GM21576 (cell line): ENCODE measurements around the gene AAR2.
A peak's percentile ranks its signal among the peaks of the same experiment; 100 is the strongest.

Experiments
- ATAC-seq: cut with Tn5 transposase; IDR thresholded peaks from one replicate; pipeline ENCODE4 v1.9.1; 2021; ENCODE audit warnings: mild to moderate bottlenecking, moderate library complexity; ENCODE audit not compliant: unreplicated experiment

AAR2 gene

DNA sequence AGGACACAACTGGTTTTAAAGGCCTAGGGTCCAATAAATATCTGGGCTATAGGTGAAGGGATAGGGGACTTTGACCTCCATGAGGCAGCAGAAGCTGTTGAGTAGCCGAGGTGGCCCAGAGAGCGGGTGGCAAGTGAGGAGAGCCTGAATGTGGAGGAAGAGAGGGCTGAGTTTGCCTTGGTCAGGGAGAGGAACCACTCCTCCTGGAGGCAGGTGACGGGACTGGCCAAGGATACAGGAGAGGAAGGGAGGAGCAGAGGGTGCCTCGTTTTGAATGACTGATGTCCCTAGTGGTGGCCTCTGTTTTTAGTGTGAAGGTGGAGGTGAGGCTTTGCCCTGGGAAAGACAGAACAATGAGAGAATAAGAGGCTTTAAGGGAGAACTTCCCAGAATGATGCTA lies 19.1 kb upstream of the AAR2 start:
- ATAC-seq, result no peak

DNA sequence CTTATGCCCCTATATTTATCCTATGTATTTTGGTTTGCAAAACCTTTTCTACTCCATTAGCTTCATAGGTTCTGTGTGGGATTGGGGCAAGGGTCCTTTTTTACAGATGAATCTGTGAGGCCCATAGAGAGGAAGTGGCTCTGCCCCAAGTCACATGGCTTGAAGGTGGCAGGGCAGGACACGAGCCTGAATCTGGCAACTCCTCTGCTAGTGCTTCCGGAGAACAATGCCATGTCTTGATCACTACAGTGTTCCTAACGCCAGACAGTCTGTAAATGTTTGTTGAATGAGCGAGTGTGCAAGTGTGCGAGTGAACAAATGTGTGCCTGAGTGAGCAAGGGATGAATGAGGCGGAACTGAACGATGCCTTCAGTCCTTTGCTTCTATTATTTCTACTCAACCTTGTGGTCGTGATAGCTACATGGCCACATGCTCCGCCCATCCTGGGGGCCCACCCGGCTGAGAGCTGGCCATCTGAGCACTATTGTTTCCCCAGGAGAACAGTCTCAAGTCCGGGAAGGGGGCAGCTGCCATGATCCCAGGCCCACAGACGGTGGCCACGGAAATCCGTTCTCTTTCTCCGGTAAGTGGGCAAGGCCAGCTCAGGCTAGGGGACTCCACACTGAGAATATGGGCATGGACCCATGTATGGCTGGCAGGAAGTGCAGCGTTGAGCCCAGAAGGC lies 17.8 kb upstream of the AAR2 start:
- no peak for ATAC-seq

DNA sequence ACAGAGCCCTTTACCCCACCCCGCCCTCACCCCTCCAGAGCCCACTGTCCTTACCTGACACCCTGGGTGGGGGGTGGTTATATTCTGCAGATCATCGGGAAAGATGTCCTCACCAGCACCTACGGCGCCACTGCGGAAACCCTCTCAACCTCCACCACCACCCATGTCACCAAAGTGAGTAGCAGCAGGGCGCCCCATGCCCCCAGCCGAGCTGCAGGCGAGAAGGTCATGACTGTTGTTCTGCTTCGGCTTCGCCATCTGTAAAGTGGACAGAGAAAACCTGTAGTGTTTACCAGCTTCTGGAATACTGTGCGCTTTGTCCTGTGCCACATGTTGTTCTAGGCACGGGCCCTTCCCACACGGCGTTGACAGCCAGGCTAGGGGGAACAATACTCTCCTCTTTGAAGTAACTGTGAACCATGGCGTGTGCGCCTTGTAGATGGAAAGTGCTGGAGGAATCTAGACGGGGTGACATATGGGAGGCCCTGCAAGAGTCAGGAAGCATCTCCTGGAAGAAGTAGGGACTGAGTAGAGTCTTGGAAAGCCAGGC lies 16.5 kb upstream of the AAR2 start:
- no peak for ATAC-seq

GRCh38 chr20:36225666-36226065 lies 10.6 kb upstream of the AAR2 start:
- no peak for ATAC-seq

- ATAC-seq, result no peak
Observed at GRCh38 chr20:36228770-36229169, 7.5 kb upstream of the AAR2 start.

DNA sequence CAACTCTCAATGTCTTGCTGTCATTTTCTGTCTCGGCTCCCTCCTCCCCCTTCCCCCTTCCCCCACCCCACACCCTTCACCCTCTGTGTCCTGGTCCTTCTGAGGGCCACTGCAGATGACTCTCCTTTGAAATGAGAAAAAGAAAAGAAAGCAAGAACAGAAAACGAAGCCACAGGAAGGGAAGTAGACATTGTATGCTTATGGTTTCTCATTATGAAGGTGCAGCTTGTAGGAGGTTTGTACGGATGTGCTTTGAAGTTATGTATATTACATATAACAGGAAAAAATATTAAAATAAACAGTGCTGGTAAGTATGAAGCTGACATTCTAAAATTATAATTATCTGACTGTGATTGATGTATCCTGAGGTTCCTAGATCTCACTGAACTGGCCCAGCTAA lies 6.3 kb upstream of the AAR2 start:
- ATAC-seq, result no peak

- ATAC-seq, result no peak
Observed at GRCh38 chr20:36231331-36231730, 4.9 kb upstream of the AAR2 start.

GRCh38 chr20:36234771-36235320 lies 1.4 kb upstream of the AAR2 start:
- ATAC-seq, result no peak

DNA sequence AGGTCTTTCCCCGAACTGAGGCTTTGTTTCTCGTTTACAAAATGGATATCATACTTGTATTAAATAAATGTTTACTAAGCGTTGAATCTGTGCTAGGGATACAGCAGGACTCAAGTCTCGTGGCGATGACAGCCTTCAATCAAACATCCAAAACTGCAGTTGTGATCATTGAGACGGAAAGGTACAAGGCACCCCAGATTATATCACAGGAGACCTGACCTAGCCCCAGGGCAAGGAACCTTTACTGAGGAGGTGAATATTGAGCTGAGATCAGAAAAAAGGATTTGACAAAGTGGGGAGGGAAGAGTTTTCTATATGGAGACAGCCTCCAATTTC lies 476 bp downstream of the AAR2 start:
- ATAC-seq, result peak; percentile 12

GRCh38 chr20:36237477-36237876 lies 1.2 kb downstream of the AAR2 start:
- no peak for ATAC-seq

DNA sequence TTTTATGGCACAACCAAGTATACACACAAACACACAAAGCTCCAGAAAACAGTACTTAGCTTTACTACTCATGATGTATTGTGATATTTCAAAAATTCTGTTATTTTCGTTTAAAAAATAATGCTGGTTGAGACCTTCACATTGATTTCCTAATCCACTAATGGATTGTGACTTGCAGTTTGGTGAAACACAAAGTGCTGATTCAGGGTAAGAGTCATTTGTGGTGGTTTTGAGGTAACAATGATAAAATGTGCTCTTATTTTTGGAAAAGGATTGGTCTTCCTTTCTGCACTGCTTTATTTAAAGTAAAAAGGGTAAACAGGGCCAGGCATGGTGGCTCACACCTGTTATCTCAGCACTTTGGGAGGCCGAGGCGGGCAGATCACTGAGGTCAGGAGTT lies 1.9 kb downstream of the AAR2 start:
- ATAC-seq, result no peak

- ATAC-seq, result no peak
Observed at GRCh38 chr20:36238760-36239159, 2.5 kb downstream of the AAR2 start.

- ATAC-seq, result no peak
Observed at GRCh38 chr20:36240076-36240475, 3.8 kb downstream of the AAR2 start.

DNA sequence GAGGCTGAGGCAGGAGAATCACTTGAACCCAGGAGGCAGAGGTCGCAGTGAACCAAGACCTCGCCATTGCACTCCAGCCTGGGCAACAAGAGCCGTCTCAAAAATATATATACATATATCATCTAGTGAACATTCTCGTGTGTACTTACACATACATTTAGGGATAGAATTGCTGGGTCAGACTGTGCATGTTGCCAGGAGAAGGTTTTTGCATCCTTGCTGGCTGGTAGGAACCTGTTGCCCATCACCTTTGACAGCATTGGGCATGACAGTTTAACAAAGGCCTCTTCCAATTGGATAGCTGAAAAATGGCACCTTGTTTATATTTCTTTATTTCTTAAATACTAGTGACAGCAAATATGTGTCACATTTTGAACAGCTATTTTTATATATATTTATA lies 5.4 kb downstream of the AAR2 start:
- ATAC-seq, result no peak

- ATAC-seq, result no peak
Observed at GRCh38 chr20:36243726-36244125, 7.4 kb downstream of the AAR2 start.

GRCh38 chr20:36246401-36246800 lies 10.1 kb downstream of the AAR2 start:
- no peak for ATAC-seq

DNA sequence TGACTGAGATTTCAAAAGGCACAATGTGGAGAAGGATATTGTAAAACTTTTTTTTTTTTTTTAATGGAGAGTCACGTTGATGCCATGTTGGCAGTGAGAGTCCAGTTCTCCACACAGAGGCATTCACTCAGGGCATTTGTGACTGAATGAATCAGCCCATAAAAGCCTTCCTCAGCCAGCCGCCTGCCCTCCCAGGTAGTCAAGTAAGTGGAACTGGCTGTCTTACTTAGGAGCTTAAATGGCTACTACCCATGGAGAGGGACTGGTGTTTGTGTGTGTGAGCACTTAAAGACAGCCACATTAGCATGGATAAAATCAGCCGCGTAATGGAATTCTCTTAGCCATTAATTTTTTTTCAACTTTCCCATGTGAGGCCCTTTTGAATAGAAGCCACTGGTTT lies 12.6 kb downstream of the AAR2 start:
- ATAC-seq, result no peak

DNA sequence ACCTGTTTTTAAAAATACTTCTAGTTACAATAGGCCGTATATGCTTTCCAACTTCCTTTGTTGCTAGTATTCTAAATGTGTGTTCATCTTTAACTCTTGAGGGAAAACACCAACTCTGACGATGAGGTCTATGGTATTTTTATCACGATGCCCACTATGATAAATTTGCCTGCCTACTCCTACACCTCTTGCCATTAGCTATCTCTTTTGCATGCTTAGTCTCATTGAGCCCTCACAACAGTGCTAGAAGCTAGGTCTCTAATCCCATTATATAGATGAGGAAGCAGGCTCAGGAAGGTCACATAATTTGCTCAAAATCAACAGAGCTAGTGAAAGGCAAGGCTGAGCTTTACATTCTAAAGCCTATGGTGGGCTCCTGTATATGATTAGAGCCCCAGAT lies 13.2 kb downstream of the AAR2 start:
- ATAC-seq, result no peak

- no peak for ATAC-seq
Observed at GRCh38 chr20:36251426-36251825, 15.1 kb downstream of the AAR2 start.

GRCh38 chr20:36252511-36252910 lies 16.2 kb downstream of the AAR2 start:
- no peak for ATAC-seq

DNA sequence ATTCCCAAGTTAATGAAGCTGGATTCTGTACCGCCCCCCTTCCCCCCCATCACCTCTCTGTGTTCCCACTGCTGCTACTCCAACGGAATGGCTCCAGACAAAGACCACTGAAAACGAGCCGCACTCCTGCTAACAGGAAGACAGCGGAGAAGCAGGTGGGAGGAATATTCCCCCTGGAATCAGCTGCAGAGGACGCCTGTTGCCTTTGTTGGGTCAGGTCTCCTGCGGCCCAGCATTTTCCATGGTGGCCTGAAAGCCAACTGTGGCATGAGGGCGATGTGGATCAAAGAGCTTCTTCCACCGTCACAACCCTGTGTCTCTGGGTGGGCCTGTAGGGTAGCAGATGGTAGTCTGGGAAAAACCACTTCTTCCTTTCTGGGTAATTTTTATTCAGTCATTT lies 16.8 kb downstream of the AAR2 start:
- ATAC-seq, result no peak

DNA sequence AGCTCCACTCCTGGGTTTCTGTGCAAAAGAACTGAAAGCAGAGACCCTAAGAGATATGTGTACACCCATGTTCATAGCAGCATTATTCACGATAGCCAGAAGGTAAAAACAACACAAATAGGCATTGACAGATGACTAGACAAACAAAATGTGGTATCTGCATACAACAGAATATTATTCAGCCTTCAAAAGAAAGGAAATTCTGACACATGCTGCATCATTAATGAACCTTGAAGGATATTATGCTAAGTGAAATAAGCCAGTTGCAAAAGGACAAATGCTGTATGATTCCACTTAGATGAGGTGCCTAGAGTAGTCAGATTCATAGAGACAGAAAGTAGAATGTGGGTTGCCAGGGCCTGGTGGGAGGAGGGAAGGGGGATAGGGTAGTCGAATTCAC lies 17.8 kb downstream of the AAR2 start:
- no peak for ATAC-seq

DNA sequence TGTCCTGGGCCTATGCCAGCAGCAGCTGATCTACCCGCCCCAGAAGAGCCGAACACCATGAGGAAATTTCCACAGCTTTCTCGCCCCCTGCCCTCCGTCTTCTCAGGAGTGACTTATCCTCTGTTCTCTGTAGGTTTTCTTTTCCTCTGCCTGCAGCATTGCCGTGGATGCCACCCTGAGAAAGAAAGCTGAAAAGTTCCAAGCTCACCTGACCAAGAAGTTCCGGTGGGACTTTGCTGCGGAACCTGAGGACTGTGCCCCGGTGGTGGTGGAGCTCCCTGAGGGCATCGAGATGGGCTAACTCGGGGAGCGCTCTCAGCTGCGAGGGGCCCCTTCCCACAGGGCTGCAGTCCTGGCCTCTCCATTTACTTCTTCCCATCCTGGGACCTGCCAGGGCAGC lies 19.2 kb downstream of the AAR2 start:
- ATAC-seq, result no peak
